Lung (tissue), 12 donors: ENCODE results near the gene IL1RAPL1. TPM values are rescaled to one million over a fixed set of nuclear protein-coding genes. Genes with fewer than 3 reads are reported as not detected.
A peak's percentile ranks its signal among the peaks of the same experiment; 100 is the strongest.

Source experiments
- ATAC-seq: fragments of 200-7000 bp; cut with Tn5 transposase; one replicate; pipeline ENCODE4 v1.9.1; 2020; ENCODE audit warnings: moderate number of reproducible peaks; ENCODE audit not compliant: insufficient read depth, low FRiP score
- DNase-seq, 3 donors: peaks; one replicate each; pipeline ENCODE4 v3.0.0-alpha.2; 2013 to 2017
- H3K27ac ChIP-seq, 2 donors: one replicate each; pipeline ENCODE4 v1.5.1; 2013; ENCODE audit warnings: mild to moderate bottlenecking in 2 of 2, moderate library complexity in 2 of 2, control low read depth in 1 of 2, inconsistent platforms in 1 of 2, low read depth in 1 of 2, low read length in 1 of 2
- H3K27me3 ChIP-seq, 3 donors: one replicate each; pipeline ENCODE4 v1.5.1; 2013; ENCODE audit warnings: low read length in 2 of 3; ENCODE audit not compliant: control insufficient read depth in 3 of 3, insufficient read depth in 3 of 3
- H3K36me3 ChIP-seq, 4 donors: one replicate each; pipeline ENCODE4 v1.5.1; 2013; ENCODE audit warnings: low read length in 4 of 4, mild to moderate bottlenecking in 1 of 4, moderate library complexity in 1 of 4; ENCODE audit not compliant: control insufficient read depth in 4 of 4, insufficient read depth in 4 of 4
- H3K4me1 ChIP-seq, 5 donors: one replicate each; pipeline ENCODE4 v1.5.1; 2013; ENCODE audit warnings: low read length in 5 of 5, mild to moderate bottlenecking in 2 of 5, moderate library complexity in 1 of 5; ENCODE audit not compliant: control insufficient read depth in 5 of 5, insufficient read depth in 5 of 5
- H3K4me3 ChIP-seq: one replicate; pipeline ENCODE4 v1.5.1; 2013; ENCODE audit warnings: mild to moderate bottlenecking, control low read depth, moderate library complexity
- H3K9ac ChIP-seq, 2 donors: one replicate each; pipeline ENCODE4 v1.5.1; 2013; ENCODE audit warnings: low read length in 2 of 2, control low read depth in 1 of 2; ENCODE audit not compliant: insufficient read depth in 1 of 2
- H3K9me3 ChIP-seq, 4 donors: one replicate each; pipeline ENCODE4 v1.5.1; 2013; ENCODE audit warnings: low read length in 3 of 4, mild to moderate bottlenecking in 1 of 4, moderate library complexity in 1 of 4; ENCODE audit not compliant: control insufficient read depth in 4 of 4, insufficient read depth in 3 of 4
- WGBS, 2 donors: extraction: QIAGEN DNeasy Blood & Tissue Kit; methylation state at CpG; one replicate each; pipeline ENCODE4 v1.1.7; 2013; 5-methylcytosine and 5-hydroxymethylcytosine counted together
- polyA plus RNA-seq, 2 donors: library from polyadenylated mRNA; stranded (reverse); fragments of 200-250 nt; gene quantifications; one replicate each; pipeline ENCODE4 v1.2.1, GENCODE V29; 2013
- total RNA-seq, 2 donors: library from RNA; depleted of rRNA in 1 of 2; stranded (reverse); fragments of >200 nt in 1 of 2; gene quantifications; one replicate each; pipeline ENCODE4 v1.2.1, GENCODE V29; 2014 to 2021
- TF ChIP-seq, protein P1 (sequence below): IDR thresholded peaks from 2 replicates; pipeline ENCODE4 v1.5.1; 2012; ENCODE audit warnings: mild to moderate bottlenecking; ENCODE audit errors: control extremely low read depth, extremely low read depth
- donor health status: control.
- donor health status: control.
- donor health status: Bipolar disorder and iron deficiency.
- donor health status: healthy.
- donor health status: DM: yes; HTN: yes; CAD: no.

The IL1RAPL1 gene
- total and polyA plus RNA-seq, 4 donors: 2.2 TPM; not detected in 3

DNA sequence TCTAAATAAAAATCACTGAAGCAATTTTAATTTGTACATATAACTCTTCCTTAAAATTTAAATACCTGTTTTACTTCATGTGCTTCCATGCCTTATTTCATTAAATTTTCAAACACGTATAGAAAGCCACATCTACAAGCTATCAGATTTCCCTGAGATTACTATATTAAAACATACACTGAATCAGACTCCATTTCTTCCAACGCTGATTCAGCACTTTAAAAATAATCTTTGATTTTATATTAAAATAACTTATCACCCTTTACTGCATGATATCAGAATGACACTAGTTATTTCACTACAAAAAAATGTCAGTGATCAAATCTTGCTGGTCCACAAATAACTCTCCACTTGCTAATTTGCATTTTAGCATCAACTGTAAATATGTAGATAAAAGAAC is 550.8 kb downstream of the IL1RAPL1 start:
- TF ChIP-seq, protein P1, sequence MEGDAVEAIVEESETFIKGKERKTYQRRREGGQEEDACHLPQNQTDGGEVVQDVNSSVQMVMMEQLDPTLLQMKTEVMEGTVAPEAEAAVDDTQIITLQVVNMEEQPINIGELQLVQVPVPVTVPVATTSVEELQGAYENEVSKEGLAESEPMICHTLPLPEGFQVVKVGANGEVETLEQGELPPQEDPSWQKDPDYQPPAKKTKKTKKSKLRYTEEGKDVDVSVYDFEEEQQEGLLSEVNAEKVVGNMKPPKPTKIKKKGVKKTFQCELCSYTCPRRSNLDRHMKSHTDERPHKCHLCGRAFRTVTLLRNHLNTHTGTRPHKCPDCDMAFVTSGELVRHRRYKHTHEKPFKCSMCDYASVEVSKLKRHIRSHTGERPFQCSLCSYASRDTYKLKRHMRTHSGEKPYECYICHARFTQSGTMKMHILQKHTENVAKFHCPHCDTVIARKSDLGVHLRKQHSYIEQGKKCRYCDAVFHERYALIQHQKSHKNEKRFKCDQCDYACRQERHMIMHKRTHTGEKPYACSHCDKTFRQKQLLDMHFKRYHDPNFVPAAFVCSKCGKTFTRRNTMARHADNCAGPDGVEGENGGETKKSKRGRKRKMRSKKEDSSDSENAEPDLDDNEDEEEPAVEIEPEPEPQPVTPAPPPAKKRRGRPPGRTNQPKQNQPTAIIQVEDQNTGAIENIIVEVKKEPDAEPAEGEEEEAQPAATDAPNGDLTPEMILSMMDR: no peak
- H3K9ac ChIP-seq: no peak overlapping the region
- H3K4me3 ChIP-seq: no peak overlapping the region
- H3K27me3 ChIP-seq: peaks cover 0 to 4% (median 0%) of the 10 kb centered on the region in 3 donors
- H3K36me3 ChIP-seq: no peaks in the 10 kb centered on the region
- H3K4me1 ChIP-seq: no peaks in the 10 kb centered on the region
- ATAC-seq: no peak
- no peak overlapping the region for H3K27ac ChIP-seq
- no peaks in the 10 kb centered on the region for H3K9me3 ChIP-seq
- 79 to 92% methylated on average over 2 of the region's 2 CpGs for WGBS, 2 donors
- DNase-seq: no peak

DNA sequence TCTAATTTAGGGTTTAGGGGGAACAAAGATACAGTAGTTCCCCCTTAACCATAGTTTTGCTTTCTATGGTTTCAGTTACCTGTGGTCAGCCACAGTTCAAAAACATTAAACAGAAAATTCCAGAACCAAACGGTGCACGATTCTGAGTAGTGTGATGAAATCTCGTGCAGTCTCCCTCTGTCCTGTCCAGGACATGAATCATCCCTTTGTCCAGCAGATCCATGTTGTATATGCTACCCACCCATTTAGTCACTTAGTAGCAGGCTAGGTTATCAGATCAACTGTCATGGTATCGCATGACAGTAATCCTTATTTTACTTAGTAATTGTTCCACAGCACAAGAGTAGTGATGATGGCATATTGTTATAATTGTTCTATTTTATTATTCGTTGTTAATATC is 556.1 kb downstream of the IL1RAPL1 start:
- peaks cover 0 to 4% (median 0%) of the 10 kb centered on the region in 3 donors for H3K27me3 ChIP-seq
- TF ChIP-seq, protein P1: no peak
- no peak for DNase-seq
- no peak overlapping the region for H3K27ac ChIP-seq
- ATAC-seq: no peak
- no peaks in the 10 kb centered on the region for H3K9me3 ChIP-seq
- 76 to 94% methylated on average over 5 of the region's 5 CpGs for WGBS, 2 donors
- no peaks in the 10 kb centered on the region for H3K4me1 ChIP-seq
- no peak overlapping the region for H3K4me3 ChIP-seq
- no peaks in the 10 kb centered on the region for H3K36me3 ChIP-seq
- no peak overlapping the region for H3K9ac ChIP-seq

DNA sequence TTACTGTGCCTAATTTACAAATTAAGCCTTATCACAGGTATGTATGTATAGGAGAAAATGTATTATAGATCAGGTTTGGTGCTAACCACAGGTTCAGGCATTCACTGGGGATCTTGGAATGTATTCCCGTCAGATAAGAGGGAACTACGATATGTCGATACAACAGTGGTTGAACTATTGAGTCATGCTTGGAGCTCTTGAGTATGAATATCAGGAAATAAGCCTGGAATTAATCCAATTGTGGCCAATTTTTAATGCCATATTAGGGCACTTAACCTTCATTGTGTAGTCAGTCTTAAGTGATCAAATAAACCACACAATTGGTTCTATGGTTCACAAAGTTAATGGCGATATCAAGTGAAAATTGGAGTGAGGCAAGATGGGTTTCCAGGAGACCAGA is 556.5 kb downstream of the IL1RAPL1 start:
- H3K27ac ChIP-seq: no peak overlapping the region
- 92 to 95% methylated on average over 4 of the region's 4 CpGs for WGBS, 2 donors
- no peaks in the 10 kb centered on the region for H3K9me3 ChIP-seq
- ATAC-seq (no peak), DNase-seq (no peak)
- no peaks in the 10 kb centered on the region for H3K36me3 ChIP-seq
- H3K4me3 ChIP-seq: no peak overlapping the region
- H3K27me3 ChIP-seq: peaks cover 0 to 4% (median 0%) of the 10 kb centered on the region in 3 donors
- H3K4me1 ChIP-seq: no peaks in the 10 kb centered on the region
- TF ChIP-seq, protein P1: no peak
- H3K9ac ChIP-seq: no peak overlapping the region

DNA sequence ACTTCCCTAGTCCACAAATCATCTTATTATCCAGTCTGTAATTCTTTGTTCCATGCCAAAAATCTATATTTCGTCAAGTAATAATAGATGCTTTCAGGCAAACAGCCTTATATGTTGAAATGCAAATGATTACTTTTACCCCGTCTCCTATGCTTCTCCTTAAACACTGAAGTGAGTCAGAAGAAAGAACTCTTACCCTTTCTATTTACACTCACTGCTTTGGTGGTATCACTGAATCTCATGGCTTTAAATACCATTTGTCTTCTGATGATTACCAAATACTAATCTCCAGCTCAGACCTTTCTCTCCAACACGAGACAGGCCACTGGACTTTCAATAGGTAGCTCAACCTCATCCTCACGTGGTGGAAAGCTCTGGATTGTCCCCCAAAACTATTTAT is 558.1 kb downstream of the IL1RAPL1 start:
- Histone ChIP-seq H3K27ac (no peak overlapping the region), H3K4me1 (no peaks in the 10 kb centered on the region), H3K9me3 (no peaks in the 10 kb centered on the region), H3K9ac (no peak overlapping the region), H3K27me3 (peaks cover 0 to 4% (median 0%) of the 10 kb centered on the region in 3 donors), H3K36me3 (no peaks in the 10 kb centered on the region), H3K4me3 (no peak overlapping the region)
- 50 to 75% methylated on average over 4 of the region's 4 CpGs for WGBS, 2 donors
- TF ChIP-seq, protein P1: no peak
- ATAC-seq (no peak), DNase-seq (peak in 2 of 3 donors; percentile 10 to 34)
